Esophagus muscularis mucosa (tissue), 4 donors: Measurements from ENCODE around the gene RAE1. TPM values are rescaled to one million over a fixed set of nuclear protein-coding genes. Genes with fewer than 3 reads are reported as not detected.

ENCODE experiments used
- DNase-seq: peaks from one replicate; pipeline ENCODE4 v3.0.0-alpha.2; 2017; ENCODE audit errors: extremely low spot score
- H3K27ac ChIP-seq, 4 donors: fragments of 200-600 bp; sonication (generic); replicated peaks in 1 of 4; 1 replicate in 3 of 4; 2 replicates in 1 of 4; pipeline ENCODE4 v1.5.1; 2016 to 2019; ENCODE audit warnings: mild to moderate bottlenecking in 1 of 4
- H3K27me3 ChIP-seq, 4 donors: fragments of 200-600 bp; sonication (generic); one replicate each; pipeline versions ENCODE4 v1.5.1 to v1.6.0; 2016 to 2019
- H3K36me3 ChIP-seq, 4 donors: fragments of 200-600 bp; sonication (generic); one replicate each; pipeline ENCODE4 v1.5.1; 2016 to 2019
- H3K4me1 ChIP-seq, 4 donors: fragments of 200-600 bp; sonication (generic); one replicate each; pipeline ENCODE4 v1.5.1; 2016 to 2019
- H3K4me3 ChIP-seq, 4 donors: fragments of 200-600 bp; sonication (generic); 1 replicate in 2 of 4; 2 replicates in 2 of 4; pipeline ENCODE4 v1.5.1; 2016 to 2019; ENCODE audit warnings: mild to moderate bottlenecking in 4 of 4, moderate library complexity in 1 of 4
- H3K9me3 ChIP-seq, 4 donors: fragments of 200-600 bp; sonication (generic); 1 replicate in 3 of 4; 2 replicates in 1 of 4; pipeline ENCODE4 v1.5.1; 2016 to 2019
- EP300 ChIP-seq: sonication (generic); formaldehyde crosslinking; IDR thresholded peaks from one replicate; pipeline ENCODE4 v1.6.1; 2017; ENCODE audit warnings: antibody characterized with exemption
- POLR2A ChIP-seq: fragments of 450-650 bp; IDR thresholded peaks from one replicate; pipeline ENCODE4 v1.6.1; 2017; ENCODE audit warnings: antibody characterized with exemption, moderate library complexity, mild to moderate bottlenecking, low read depth
- POLR2AphosphoS5 ChIP-seq, 2 donors: sonication (generic); formaldehyde crosslinking; IDR thresholded peaks; one replicate each; pipeline ENCODE4 v1.6.1; 2017; ENCODE audit warnings: antibody characterized with exemption in 2 of 2
- WGBS: methylation state at CpG from one replicate; pipeline ENCODE4 v1.1.5; 2018; 5-methylcytosine and 5-hydroxymethylcytosine counted together
- intact Hi-C: fragments of 100-400 bp; cut with DNase I; formaldehyde crosslinking; loops from one replicate; pipeline ENCODE4 v1.15.1; 2023
- total RNA-seq, 4 donors: library from RNA; depleted of rRNA; stranded (reverse); fragments of >200 nt; gene quantifications; one replicate each; pipeline versions ENCODE4 v1.1.0 to v1.2.1, GENCODE V29; 2016
- TF ChIP-seq, protein P1 (sequence below), 3 experiments: fragments of 200-600 bp in 2 of 3; fragments of 450-650 bp in 1 of 3; sonication (generic) in 2 of 3; IDR thresholded peaks; one replicate each; pipeline ENCODE4 v1.5.1; 2017 to 2019; ENCODE audit warnings: antibody characterized with exemption in 3 of 3, mild to moderate bottlenecking in 2 of 3, moderate library complexity in 1 of 3

The RAE1 gene
- total RNA-seq, 4 donors from 2014 or later, result 15.0 to 24.1 (median 21.5) TPM

DNA sequence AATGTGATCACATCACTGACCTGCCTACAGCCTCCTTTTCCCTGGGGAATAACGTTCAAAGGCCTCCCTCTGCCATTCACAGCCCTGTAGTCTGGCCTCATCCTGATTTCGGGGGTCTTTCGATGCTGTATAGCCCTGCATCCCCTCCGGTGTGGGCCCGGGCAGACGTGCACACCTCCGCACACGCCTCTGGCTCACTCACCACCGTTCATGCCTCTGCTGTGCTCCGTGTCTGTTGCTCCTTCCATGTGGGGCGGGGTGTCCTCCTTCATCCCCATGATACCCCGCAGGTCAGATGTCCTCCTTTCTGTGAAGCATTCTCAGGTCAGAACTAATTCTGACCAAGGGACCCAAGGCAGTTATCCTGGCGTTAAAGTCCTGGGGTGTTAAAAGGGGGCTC lies 26.3 kb downstream of the RAE1 start:
- intact Hi-C loops, result no loop called here
- no peak for DNase-seq
- no peak overlapping the region for H3K27ac ChIP-seq
- H3K27me3 ChIP-seq, result no peaks in the 10 kb centered on the region
- peaks cover 3 to 15% (median 10%) of the 10 kb centered on the region in 4 donors for H3K4me1 ChIP-seq
- WGBS, result 82% methylated on average over 12 of the region's 13 CpGs
- H3K4me3 ChIP-seq, result no peak overlapping the region
- H3K9me3 ChIP-seq, result no peaks in the 10 kb centered on the region
- peaks cover 47 to 89% (median 77%) of the 10 kb centered on the region in 4 donors for H3K36me3 ChIP-seq
- no peak for TF ChIP-seq EP300
- no peak for TF ChIP-seq POLR2A
- no peak for TF ChIP-seq POLR2AphosphoS5 (IDR thresholded peaks at IDR 0.05)
- TF ChIP-seq, protein P1, sequence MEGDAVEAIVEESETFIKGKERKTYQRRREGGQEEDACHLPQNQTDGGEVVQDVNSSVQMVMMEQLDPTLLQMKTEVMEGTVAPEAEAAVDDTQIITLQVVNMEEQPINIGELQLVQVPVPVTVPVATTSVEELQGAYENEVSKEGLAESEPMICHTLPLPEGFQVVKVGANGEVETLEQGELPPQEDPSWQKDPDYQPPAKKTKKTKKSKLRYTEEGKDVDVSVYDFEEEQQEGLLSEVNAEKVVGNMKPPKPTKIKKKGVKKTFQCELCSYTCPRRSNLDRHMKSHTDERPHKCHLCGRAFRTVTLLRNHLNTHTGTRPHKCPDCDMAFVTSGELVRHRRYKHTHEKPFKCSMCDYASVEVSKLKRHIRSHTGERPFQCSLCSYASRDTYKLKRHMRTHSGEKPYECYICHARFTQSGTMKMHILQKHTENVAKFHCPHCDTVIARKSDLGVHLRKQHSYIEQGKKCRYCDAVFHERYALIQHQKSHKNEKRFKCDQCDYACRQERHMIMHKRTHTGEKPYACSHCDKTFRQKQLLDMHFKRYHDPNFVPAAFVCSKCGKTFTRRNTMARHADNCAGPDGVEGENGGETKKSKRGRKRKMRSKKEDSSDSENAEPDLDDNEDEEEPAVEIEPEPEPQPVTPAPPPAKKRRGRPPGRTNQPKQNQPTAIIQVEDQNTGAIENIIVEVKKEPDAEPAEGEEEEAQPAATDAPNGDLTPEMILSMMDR (IDR thresholded peaks at IDR 0.05), result no peak

DNA sequence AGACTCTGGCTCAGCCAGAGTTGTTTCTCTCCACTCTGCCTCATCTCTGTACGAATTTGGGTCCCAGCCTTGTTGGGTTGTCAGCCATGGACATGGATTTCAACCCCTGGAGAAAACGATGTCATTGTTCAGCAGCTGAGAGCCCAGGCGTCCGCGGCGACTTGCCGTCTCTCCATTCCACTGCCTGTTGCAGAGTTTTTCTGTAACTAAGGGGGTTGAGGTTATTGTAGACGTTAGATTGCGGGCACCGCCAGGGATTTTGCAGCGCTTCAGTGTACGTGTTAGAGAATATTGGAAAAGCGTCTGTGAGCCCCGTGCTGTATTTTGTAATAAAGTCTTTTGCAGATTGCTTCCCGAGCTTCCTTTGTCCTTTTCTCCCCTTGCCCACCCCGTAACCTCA lies 27.1 kb downstream of the RAE1 start:
- intact Hi-C loops, result no loop called here
- H3K4me1 ChIP-seq, result peaks cover 3 to 15% (median 10%) of the 10 kb centered on the region in 4 donors
- no peaks in the 10 kb centered on the region for H3K9me3 ChIP-seq

DNA sequence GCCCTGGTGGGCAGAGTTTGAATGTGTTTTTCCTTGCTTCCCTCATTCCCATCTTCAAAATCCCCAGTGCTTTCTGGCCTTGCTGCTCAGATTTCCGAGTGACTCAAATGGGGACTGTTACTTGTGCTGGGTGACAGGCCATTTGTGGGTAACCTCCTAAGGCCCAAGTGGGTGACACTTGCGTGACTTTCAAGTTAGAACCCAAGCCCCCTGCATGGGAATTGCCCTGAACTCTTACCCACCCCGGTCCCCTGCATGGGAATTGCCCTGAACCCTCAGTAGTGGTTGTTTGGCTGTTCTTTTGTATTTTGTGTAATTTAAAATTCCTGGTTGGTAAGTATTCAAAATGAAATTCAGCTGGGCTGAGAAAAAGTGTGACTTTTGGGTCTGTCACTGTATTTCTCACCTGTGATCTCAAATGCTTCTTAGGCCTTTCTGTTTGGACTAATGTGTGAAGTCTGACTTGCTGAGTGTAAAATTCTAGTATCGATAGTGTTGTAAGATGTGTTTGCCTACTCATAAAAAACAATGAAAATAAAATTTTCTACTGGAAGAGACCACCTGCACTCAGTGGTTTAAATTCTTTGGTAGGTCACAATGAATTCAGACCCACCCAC lies 27.7 kb downstream of the RAE1 start:
- Histone ChIP-seq H3K9me3 (no peaks in the 10 kb centered on the region), H3K27ac (no peak overlapping the region), H3K4me1 (peaks cover 3 to 15% (median 10%) of the 10 kb centered on the region in 4 donors), H3K27me3 (no peaks in the 10 kb centered on the region), H3K36me3 (peaks cover 43 to 75% (median 65%) of the 10 kb centered on the region in 4 donors), H3K4me3 (no peak overlapping the region)
- TF ChIP-seq POLR2AphosphoS5 (IDR thresholded peaks at IDR 0.05), result no peak
- no peak for TF ChIP-seq POLR2A
- TF ChIP-seq, protein P1 (IDR thresholded peaks at IDR 0.05), result no peak
- TF ChIP-seq EP300, result no peak
- WGBS, result 89% methylated on average over 4 of the region's 4 CpGs
- DNase-seq, result no peak
- intact Hi-C loops, result no loop called here

More for the DNA sequence above, 27.1 kb downstream of the RAE1 start:
- H3K36me3 ChIP-seq, result peaks cover 47 to 82% (median 70%) of the 10 kb centered on the region in 4 donors
- no peak overlapping the region for H3K27ac ChIP-seq
- DNase-seq, result no peak
- no peak overlapping the region for H3K4me3 ChIP-seq
- no peaks in the 10 kb centered on the region for H3K27me3 ChIP-seq
- 90% methylated on average over 16 of the region's 16 CpGs for WGBS
- TF ChIP-seq EP300 (no peak), POLR2A (no peak), POLR2AphosphoS5 (IDR thresholded peaks at IDR 0.05) (no peak)
- TF ChIP-seq, protein P1 (IDR thresholded peaks at IDR 0.05), result no peak

DNA sequence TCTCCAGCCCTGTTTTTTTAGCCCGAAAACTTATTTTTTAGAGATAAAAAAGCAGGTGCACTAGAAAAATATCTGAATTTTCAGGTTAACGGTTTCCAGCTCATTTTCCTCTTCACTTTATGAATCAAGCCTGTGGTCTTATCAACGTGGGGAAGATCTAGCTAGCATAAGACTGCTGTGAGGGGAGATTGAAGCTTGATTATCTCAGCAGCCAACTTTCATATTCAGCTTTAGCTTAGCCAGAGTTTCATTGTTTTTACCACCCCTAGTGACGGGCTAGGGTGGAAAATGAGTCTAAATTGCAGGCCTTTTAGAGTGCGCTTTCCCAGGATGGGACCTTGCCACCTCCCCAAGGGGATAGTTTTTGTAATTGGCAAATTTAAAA lies 28.2 kb downstream of the RAE1 start:
- no peak overlapping the region for H3K27ac ChIP-seq
- peaks cover under 1 to 14% (median 8%) of the 10 kb centered on the region in 4 donors for H3K4me1 ChIP-seq
- no peak overlapping the region for H3K4me3 ChIP-seq
- peaks cover 38 to 74% (median 60%) of the 10 kb centered on the region in 4 donors for H3K36me3 ChIP-seq
- no peaks in the 10 kb centered on the region for H3K27me3 ChIP-seq
- no peak for DNase-seq
- WGBS, result 79% methylated on average over 5 of the region's 5 CpGs
- H3K9me3 ChIP-seq, result no peaks in the 10 kb centered on the region
- TF ChIP-seq POLR2AphosphoS5 (IDR thresholded peaks at IDR 0.05) (no peak), POLR2A (no peak), EP300 (no peak)
- TF ChIP-seq, protein P1 (IDR thresholded peaks at IDR 0.05), result no peak
- intact Hi-C loops, result no loop called here
